Ishikawa (cell line): ENCODE measurements around the gene TMEM134.

Source experiments
- CEBPB ChIP-seq: IDR thresholded peaks from 2 replicates; pipeline ENCODE4 v1.6.1; 2012
- CREB1 ChIP-seq: IDR thresholded peaks from 2 replicates; pipeline ENCODE4 v1.6.1; 2012; ENCODE audit warnings: low read depth
- EGR1 ChIP-seq: IDR thresholded peaks from 2 replicates; pipeline ENCODE4 v1.6.1; 2012
- EP300 ChIP-seq: IDR thresholded peaks from 2 replicates; pipeline ENCODE4 v1.6.1; 2012; ENCODE audit warnings: borderline replicate concordance
- FOXM1 ChIP-seq: IDR thresholded peaks from 2 replicates; pipeline ENCODE4 v1.6.1; 2012; ENCODE audit warnings: low read depth, borderline replicate concordance
- NFIC ChIP-seq: IDR thresholded peaks from 2 replicates; pipeline ENCODE4 v1.6.1; 2012
- RAD21 ChIP-seq: IDR thresholded peaks from 2 replicates; pipeline ENCODE4 v1.6.1; 2012; ENCODE audit warnings: low read depth
- REST ChIP-seq: IDR thresholded peaks from 2 replicates; pipeline ENCODE4 v1.6.1; 2012; ENCODE audit warnings: low read depth, mild to moderate bottlenecking
- TAF1 ChIP-seq: IDR thresholded peaks from 2 replicates; pipeline ENCODE4 v1.6.1; 2012; ENCODE audit warnings: low read depth, mild to moderate bottlenecking
- TCF12 ChIP-seq: IDR thresholded peaks from 2 replicates; pipeline ENCODE4 v1.6.1; 2012; ENCODE audit warnings: low read depth
- TEAD4 ChIP-seq: IDR thresholded peaks from 2 replicates; pipeline ENCODE4 v1.6.1; 2012
- YY1 ChIP-seq: IDR thresholded peaks from 2 replicates; pipeline ENCODE4 v1.6.1; 2012; ENCODE audit warnings: low read depth
- ZBTB7A ChIP-seq: IDR thresholded peaks from 2 replicates; pipeline ENCODE4 v1.6.1; 2012; ENCODE audit warnings: low read depth
- TF ChIP-seq, protein P1 (sequence below): IDR thresholded peaks from 2 replicates; pipeline ENCODE4 v1.6.1; 2012
- TF ChIP-seq, protein P2 (sequence below): IDR thresholded peaks from 2 replicates; pipeline ENCODE4 v1.6.1; 2012

The TMEM134 gene

DNA sequence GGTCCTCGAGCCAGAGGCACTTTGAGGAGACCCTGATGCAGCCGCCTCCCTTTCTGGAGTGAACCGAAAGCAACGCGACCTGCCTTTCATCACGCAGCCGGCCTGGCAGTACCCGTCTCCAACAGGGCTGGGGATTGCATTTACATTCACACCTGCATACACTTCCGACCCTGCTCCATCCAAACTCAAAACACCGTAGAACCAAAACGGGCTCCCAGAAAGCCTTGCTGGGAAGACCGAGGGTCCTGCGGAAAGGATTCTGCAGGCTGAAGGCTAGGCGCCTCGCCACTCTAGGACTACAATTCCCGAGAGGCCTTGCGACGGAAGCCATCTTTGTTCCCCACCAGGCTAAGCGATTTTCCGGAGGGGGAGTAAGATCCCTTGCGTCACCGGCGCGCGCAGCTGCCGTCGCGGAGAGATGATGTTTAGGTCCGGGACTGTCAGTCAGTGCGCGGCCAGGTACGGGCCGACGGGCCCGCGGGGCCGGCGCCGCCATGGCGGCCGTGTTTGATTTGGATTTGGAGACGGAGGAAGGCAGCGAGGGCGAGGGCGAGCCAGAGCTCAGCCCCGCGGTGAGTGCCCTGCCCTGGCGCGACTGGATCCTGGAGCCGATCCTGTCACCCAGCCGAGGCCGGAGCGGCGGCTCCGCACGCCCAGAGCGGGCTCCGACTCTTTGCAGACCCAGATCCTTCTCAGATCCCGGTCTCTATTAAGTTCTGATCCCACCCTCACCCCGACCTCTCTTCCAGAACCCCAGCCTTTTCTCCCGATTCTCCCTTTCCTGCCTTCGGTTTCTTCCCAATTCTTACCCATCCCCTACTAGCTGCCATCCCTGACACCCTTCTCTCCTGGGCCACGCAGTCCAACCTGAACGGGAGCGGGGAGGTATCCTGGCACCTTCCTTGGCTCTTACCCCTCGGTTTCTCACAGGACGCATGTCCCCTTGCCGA, 40.7 kb downstream of the TMEM134 start, which contains the start of gene RPS6KB2:
Gene RPS6KB2, plus strand, starts transcription at position 443 of the 950 bp plus-strand sequence. Its CDS starts 52 bp downstream, at position 495.
- TF ChIP-seq, protein P1, sequence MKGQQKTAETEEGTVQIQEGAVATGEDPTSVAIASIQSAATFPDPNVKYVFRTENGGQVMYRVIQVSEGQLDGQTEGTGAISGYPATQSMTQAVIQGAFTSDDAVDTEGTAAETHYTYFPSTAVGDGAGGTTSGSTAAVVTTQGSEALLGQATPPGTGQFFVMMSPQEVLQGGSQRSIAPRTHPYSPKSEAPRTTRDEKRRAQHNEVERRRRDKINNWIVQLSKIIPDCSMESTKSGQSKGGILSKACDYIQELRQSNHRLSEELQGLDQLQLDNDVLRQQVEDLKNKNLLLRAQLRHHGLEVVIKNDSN, result peak; percentile 33; the same call in 1 of the 2 replicates
- TF ChIP-seq CEBPB, result no peak
- TF ChIP-seq CREB1, result peak; percentile 100
- no peak for TF ChIP-seq RAD21
- TF ChIP-seq TCF12, result peak; percentile 63; the same call in 1 of the 2 replicates
- no peak for TF ChIP-seq ZBTB7A
- no peak for TF ChIP-seq REST
- TF ChIP-seq FOXM1, result no peak
- TF ChIP-seq TEAD4, result 0 out of 2 replicates have a peak, but pooled peaks have one; percentile 31
- TF ChIP-seq YY1, result peak; percentile 99
- TF ChIP-seq EGR1, result 0 out of 2 replicates have a peak, but pooled peaks have one; percentile 22
- no peak for TF ChIP-seq NFIC
- TF ChIP-seq, protein P2, sequence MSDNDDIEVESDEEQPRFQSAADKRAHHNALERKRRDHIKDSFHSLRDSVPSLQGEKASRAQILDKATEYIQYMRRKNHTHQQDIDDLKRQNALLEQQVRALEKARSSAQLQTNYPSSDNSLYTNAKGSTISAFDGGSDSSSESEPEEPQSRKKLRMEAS, result peak; percentile 66
- no peak for TF ChIP-seq EP300
- TF ChIP-seq TAF1, result peak; percentile 71

DNA sequence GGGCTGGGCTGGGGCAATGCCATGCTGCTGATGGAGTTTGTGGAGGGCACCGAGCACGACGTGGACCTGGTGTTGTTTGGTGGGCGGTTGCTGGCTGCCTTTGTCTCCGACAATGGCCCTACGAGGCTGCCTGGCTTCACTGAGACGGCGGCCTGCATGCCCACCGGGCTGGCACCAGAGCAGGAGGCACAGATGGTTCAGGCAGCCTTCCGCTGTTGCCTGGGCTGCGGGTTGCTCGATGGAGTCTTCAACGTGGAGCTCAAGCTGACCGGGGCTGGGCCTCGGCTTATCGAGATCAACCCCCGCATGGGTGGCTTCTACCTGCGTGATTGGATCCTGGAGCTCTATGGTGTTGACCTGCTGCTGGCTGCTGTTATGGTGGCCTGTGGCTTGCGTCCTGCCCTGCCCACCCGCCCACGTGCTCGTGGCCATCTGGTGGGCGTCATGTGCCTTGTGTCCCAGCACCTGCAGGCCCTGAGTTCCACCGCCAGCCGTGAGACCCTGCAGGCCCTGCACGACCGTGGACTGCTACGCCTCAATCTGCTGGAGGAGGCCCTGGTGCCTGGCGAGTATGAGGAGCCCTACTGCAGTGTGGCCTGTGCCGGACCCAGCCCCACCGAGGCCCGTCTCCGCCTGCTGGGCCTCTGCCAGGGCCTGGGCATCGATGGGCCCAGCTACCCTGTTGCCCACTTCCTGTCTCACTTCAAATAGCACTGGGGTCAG, 45.0 kb downstream of the TMEM134 start:
- TF ChIP-seq TAF1, result no peak
- TF ChIP-seq EP300, result no peak
- no peak for TF ChIP-seq NFIC
- TF ChIP-seq TEAD4, result no peak
- TF ChIP-seq, protein P1, result no peak

DNA sequence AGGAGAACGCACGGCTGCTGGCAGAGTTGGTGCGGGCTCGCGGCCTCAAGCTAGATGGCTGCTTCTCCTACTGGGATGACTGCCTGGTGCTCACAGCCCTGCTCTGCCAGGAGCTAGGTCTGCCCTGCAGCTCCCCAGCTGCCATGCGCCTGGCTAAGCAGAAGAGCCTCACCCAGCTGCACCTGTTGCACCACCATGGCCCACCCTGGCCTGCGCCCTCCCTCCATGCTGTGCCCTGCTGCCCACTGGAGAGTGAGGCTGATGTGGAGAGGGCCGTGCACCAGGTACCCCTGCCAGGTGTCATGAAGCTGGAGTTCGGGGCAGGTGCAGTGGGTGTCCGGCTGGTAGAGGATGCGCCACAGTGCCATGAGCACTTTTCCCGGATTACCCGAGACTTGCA, 45.6 kb downstream of the TMEM134 start:
- TF ChIP-seq, protein P2, result no peak
- TF ChIP-seq CREB1 (no peak), NFIC (no peak), TEAD4 (no peak), EP300 (no peak)

DNA sequence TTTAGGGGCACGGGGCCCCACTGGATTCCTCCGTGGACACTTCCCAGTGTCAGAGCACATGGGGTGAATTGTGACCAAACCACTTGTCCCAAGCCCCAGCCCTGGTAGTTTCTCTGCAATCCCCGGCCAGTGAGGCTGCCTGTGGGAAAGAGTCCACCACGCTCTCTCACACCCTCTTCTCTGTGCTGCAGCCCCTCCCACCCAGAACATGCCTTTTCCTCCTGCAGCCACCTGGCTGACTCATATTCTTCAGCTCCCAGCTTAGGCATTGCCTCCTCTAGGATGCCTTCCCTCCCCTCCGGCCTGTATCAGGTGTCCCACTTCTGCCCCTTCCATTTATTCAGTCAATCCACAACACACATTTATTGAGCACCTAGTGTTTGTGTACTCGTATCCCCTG, 46.2 kb downstream of the TMEM134 start:
- TF ChIP-seq, protein P1, result no peak
- TF ChIP-seq TCF12 (no peak), TAF1 (no peak), EP300 (no peak), NFIC (no peak), ZBTB7A (no peak), FOXM1 (no peak), CREB1 (no peak), EGR1 (no peak), REST (no peak), TEAD4 (no peak), RAD21 (no peak), CEBPB (no peak), YY1 (no peak)
- TF ChIP-seq, protein P2, result no peak
